Measurements from ENCODE around the gene FASTKD3. TPM values are rescaled to one million over a fixed set of nuclear protein-coding genes. Genes with fewer than 3 reads are reported as not detected.

Gene FASTKD3
- total and polyA plus RNA-seq, 10 of the 15 experiments (the other 5 are each of a cell fraction or from before 2014, with no cell fraction given): 12.1 to 59.6 (median 25.3) TPM

DNA sequence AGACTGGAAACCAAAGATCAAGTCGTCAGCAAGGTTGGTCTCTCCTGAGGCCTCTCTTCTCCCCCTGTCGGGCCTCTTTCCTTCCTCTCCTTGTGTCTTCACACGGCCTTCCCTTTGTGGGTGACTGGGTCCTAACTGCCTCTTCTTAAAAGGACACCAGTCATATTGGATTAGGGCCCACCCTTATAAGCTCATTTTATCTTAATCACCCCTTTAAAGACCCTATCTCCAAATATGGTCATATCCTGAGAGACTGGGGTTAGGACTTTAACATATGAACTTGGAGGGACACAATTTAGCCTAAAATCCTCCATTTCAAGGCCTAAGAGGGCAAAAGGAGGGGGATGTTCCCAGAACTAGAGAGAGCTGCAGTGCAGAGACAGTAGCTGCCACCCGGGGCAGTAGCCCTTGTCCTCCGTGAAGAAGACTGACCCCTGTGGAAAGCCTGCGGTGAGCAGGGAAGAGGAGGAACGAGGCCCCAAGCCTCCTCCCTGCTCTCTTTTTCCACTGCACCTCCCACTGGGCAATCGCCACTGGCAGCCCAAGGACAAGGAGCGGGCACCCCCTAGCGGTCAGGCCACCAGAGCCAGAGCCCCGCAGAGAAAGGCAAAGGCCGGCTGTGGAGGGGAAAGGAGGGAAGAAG is 52.8 kb downstream of the FASTKD3 start:
- SMC1A ChIA-PET (ENCODE audit: uncharacterized antibody, unreplicated experiment): interaction anchor here (0.6 to 2.1 kb wide), 8 partner anchors 9 to 555 kb away, joined by 3 to 8 read pairs (median 3); no protein-coding TSS in a partner anchor
- CTCF ChIA-PET: interaction anchor here (0.5 to 5.3 kb wide), 16 partner anchors 11 to 878 kb away, joined by 3 to 39 read pairs (median 5); no protein-coding TSS in a partner anchor
- ATAC-seq (peak; percentile 99), DNase-seq (ENCODE audit: low read depth, low spot score) (peak; percentile 20), FAIRE-seq (no peak)
- intact Hi-C loops (cut with micrococcal nuclease; ENCODE audit: unreplicated experiment): loop anchor here (1.0 to 5.0 kb wide), 4 partner anchors 53 to 1049 kb away; no protein-coding TSS in a partner anchor
- POLR2A ChIA-PET: no interaction called here
- Histone ChIP-seq H3K27me3 (replicated peaks in 1 of 2; ENCODE audit: control insufficient read depth in 2 of 2, insufficient read depth in 2 of 2, low read length in 1 of 2) (no peaks in the 10 kb centered on the region; a peak in 1 of 4 replicates), H4K20me1 (ENCODE audit: control insufficient read depth, insufficient read depth) (no peaks in the 10 kb centered on the region), H3K79me2 (ENCODE audit: control insufficient read depth, insufficient read depth, low read length) (no peaks in the 10 kb centered on the region), H3K36me3 (ENCODE audit: control insufficient read depth in 2 of 2, insufficient read depth in 2 of 2, low read length in 1 of 2) (no peaks in the 10 kb centered on the region), H3K27ac (ENCODE audit: control insufficient read depth, insufficient read depth) (no peak overlapping the region), H3K4me2 (ENCODE audit: control insufficient read depth, insufficient read depth) (no peak overlapping the region), H3K9ac (ENCODE audit: control insufficient read depth, insufficient read depth, low read length) (no peak overlapping the region), H3K4me3 (no peak overlapping the region), H3K4me1 (ENCODE audit: control insufficient read depth, insufficient read depth, low read length) (peaks cover 5% of the 10 kb centered on the region), H2AFZ (ENCODE audit: control insufficient read depth, low read depth, low read length) (peak overlapping the region; percentile 83), H3K9me3 (replicated peaks; ENCODE audit: control insufficient read depth, insufficient read depth, low read length) (no peaks in the 10 kb centered on the region; the same call in 2 of the 3 replicates)
- 3% methylated on average over 7 of the region's 12 CpGs for WGBS (ENCODE audit: insufficient coverage, insufficient replicate concordance, low lambda C conversion rate, missing lambda C conversion rate)
- TF ChIP-seq, protein P1, sequence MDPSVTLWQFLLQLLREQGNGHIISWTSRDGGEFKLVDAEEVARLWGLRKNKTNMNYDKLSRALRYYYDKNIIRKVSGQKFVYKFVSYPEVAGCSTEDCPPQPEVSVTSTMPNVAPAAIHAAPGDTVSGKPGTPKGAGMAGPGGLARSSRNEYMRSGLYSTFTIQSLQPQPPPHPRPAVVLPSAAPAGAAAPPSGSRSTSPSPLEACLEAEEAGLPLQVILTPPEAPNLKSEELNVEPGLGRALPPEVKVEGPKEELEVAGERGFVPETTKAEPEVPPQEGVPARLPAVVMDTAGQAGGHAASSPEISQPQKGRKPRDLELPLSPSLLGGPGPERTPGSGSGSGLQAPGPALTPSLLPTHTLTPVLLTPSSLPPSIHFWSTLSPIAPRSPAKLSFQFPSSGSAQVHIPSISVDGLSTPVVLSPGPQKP (IDR thresholded peaks at IDR 0.05; ENCODE audit: low read depth, low read length): peak; percentile 13; the same call in 1 of the 2 replicates
- TF ChIP-seq SMARCA5 (IDR thresholded peaks at IDR 0.05): 0 out of 2 replicates have a peak, but pooled peaks have one; percentile 42
- no peak for TF ChIP-seq FOXK2 (IDR thresholded peaks at IDR 0.05)
- TF ChIP-seq ASH2L (IDR thresholded peaks at IDR 0.05; ENCODE audit: borderline replicate concordance, low read depth): no peak
- TF ChIP-seq CTCF (IDR thresholded peaks at IDR 0.05 in 2 of 3, conservative IDR thresholded peaks at IDR 0.05 in 1 of 3; ENCODE audit: control insufficient read depth in 2 of 3, extremely low read depth in 1 of 3, insufficient read depth in 1 of 3, low read depth in 3 of 3, low read length in 3 of 3): peak; percentile 97 to 99 (median 97)
- TF ChIP-seq NFYA (IDR thresholded peaks at IDR 0.05; ENCODE audit: borderline replicate concordance, low read depth, low read length): no peak
- TF ChIP-seq HDGF (IDR thresholded peaks at IDR 0.05): peak; percentile 42; the same call in 1 of the 2 replicates
- TF ChIP-seq IKZF1 (conservative IDR thresholded peaks at IDR 0.05): peak; percentile 67
- TF ChIP-seq SMC3 (IDR thresholded peaks at IDR 0.05; ENCODE audit: borderline replicate concordance, low read length): peak; percentile 85
- TF ChIP-seq RAD21 (IDR thresholded peaks at IDR 0.05; ENCODE audit: insufficient read depth, low read depth, low read length): peak; percentile 94
- TF ChIP-seq GATAD2B (conservative IDR thresholded peaks at IDR 0.05; ENCODE audit: low read depth): 0 out of 2 replicates have a peak, but pooled peaks have one; percentile 30
- 0 out of 3 replicates have a peak, but pooled peaks have one; percentile 28 for TF ChIP-seq POU2F2 (IDR thresholded peaks at IDR 0.05; ENCODE audit: borderline replicate concordance, low read depth, low read length)
- TF ChIP-seq, protein P2, sequence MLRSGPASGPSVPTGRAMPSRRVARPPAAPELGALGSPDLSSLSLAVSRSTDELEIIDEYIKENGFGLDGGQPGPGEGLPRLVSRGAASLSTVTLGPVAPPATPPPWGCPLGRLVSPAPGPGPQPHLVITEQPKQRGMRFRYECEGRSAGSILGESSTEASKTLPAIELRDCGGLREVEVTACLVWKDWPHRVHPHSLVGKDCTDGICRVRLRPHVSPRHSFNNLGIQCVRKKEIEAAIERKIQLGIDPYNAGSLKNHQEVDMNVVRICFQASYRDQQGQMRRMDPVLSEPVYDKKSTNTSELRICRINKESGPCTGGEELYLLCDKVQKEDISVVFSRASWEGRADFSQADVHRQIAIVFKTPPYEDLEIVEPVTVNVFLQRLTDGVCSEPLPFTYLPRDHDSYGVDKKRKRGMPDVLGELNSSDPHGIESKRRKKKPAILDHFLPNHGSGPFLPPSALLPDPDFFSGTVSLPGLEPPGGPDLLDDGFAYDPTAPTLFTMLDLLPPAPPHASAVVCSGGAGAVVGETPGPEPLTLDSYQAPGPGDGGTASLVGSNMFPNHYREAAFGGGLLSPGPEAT (IDR thresholded peaks at IDR 0.05; ENCODE audit: low read depth): 0 out of 2 replicates have a peak, but pooled peaks have one; percentile 19
- peak in 1 of 2 experiments; percentile 69; a peak in 1 of 4 replicates for TF ChIP-seq SRF (IDR thresholded peaks at IDR 0.05; ENCODE audit: low read depth in 2 of 2, low read length in 2 of 2)
- TF ChIP-seq YY1 (IDR thresholded peaks at IDR 0.05; ENCODE audit: low read depth, low read length): peak; percentile 76; the same call in 1 of the 2 replicates
- no peak for TF ChIP-seq RBBP5 (conservative IDR thresholded peaks at IDR 0.05)
- BruUV-seq (replicated peaks): no TSS peak
- in situ Hi-C loops (cut with MboI): no loop called here
- RAD21 ChIA-PET (ENCODE audit: unreplicated experiment): interaction anchor here (1.0 to 4.9 kb wide), 6 partner anchors 21 to 555 kb away, joined by 3 to 32 read pairs (median 5); no protein-coding TSS in a partner anchor
